Astrocyte of the spinal cord (primary cell): ENCODE measurements around the gene GRN.
"Not testable (repeated sequence)": the region's sequence is repeated elsewhere in the genome, so short reads cannot be mapped to it uniquely, and the experiment has no call there.

Experiments used
- DNase-seq: peaks from one replicate; pipeline ENCODE4 v3.0.0; 2011; ENCODE audit warnings: low read depth, low spot score
- H3K4me3 ChIP-seq: 2 replicates; pipeline ENCODE4 v1.5.1; 2011; ENCODE audit warnings: low read depth, mild to moderate bottlenecking, low read length, moderate library complexity
- in situ Hi-C: cut with HindIII; loops from 2 replicates; pipeline ENCODE4 v1.10.0; 2017; ENCODE audit warnings: low sequenced_read_pairs
- TF ChIP-seq, protein P1 (sequence below): IDR thresholded peaks from 2 replicates; pipeline ENCODE4 v1.5.1; 2012; ENCODE audit warnings: low read depth, mild to moderate bottlenecking, low read length, inconsistent platforms

The GRN gene

DNA sequence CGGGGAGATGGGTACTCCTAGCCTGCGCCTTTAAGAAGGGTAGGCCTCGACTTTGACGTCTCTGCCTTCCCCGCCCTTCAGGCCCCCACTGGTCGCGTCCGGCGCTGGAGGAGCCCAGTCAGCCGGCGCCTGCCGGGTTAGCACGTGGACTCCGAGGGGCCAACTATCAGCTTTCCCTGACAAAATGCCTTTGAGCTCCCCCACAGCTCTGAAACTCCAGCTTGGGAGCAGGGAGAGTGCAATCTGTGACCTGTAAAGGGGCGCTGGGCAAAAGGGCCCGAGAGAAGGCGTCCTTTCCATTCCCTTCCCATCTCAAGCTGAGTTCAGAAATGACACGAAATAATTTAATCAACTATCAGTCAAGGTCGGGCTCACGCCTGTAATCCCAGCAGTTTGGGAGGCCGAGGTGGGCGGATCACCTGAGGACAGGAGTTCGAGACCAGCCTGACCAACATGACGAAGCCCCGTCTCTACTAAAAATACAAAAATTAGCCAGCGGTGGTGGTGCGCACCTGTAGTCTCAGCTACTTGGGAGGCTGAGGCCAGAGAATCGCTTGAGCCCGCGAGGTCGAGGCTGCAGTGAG is 18.1 kb upstream of the GRN start:
- peak; percentile 98 for DNase-seq
- in situ Hi-C loops = no loop called here
- no peak overlapping the region for H3K4me3 ChIP-seq
- TF ChIP-seq, protein P1, sequence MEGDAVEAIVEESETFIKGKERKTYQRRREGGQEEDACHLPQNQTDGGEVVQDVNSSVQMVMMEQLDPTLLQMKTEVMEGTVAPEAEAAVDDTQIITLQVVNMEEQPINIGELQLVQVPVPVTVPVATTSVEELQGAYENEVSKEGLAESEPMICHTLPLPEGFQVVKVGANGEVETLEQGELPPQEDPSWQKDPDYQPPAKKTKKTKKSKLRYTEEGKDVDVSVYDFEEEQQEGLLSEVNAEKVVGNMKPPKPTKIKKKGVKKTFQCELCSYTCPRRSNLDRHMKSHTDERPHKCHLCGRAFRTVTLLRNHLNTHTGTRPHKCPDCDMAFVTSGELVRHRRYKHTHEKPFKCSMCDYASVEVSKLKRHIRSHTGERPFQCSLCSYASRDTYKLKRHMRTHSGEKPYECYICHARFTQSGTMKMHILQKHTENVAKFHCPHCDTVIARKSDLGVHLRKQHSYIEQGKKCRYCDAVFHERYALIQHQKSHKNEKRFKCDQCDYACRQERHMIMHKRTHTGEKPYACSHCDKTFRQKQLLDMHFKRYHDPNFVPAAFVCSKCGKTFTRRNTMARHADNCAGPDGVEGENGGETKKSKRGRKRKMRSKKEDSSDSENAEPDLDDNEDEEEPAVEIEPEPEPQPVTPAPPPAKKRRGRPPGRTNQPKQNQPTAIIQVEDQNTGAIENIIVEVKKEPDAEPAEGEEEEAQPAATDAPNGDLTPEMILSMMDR = no peak

DNA sequence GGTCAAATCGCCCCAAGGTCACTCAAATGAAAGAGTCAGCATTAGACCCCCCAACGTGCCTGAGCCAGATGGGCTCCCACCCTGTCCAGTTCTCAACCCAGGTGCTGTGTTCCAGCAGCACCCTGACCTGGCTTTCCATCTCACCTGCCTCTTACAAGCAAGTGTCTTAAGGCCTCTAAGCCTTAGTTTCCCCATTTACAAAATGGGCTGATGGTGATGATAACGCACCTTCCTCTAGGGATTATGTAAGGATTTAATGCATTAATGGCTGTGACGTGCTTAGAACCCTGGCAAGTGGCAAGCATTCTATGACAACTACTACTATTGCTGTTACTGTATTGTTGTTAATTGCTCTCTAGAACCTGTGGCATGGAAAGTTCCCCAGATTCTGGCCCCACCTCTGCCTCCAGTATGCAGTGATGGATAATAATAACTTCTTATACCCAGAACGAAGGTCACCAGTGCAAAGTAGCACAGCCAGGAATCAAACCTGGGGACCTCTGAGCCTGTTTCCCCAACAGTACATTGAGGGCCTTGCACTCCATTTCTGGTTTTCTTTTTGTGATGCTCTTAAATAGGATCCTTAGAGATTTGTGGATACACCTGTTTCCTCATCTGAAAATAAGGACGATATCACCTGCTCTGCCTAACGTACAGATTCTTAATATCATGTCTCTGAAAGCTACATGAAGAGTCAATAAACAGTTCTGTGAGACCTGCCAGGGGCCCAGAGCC is 17.2 kb upstream of the GRN start:
- TF ChIP-seq, protein P1 = no peak
- DNase-seq = no peak
- no peak overlapping the region for H3K4me3 ChIP-seq
- in situ Hi-C loops = no loop called here

- DNase-seq, in situ Hi-C loops, H3K4me3 ChIP-seq: not testable (repeated sequence)
These were observed 15.6 kb upstream of the GRN start for GRCh38 chr17:44329516-44329915.

- H3K4me3 ChIP-seq, DNase-seq, in situ Hi-C loops: not testable (repeated sequence)
These were observed 14.8 kb upstream of the GRN start for GRCh38 chr17:44330263-44330662.

DNA sequence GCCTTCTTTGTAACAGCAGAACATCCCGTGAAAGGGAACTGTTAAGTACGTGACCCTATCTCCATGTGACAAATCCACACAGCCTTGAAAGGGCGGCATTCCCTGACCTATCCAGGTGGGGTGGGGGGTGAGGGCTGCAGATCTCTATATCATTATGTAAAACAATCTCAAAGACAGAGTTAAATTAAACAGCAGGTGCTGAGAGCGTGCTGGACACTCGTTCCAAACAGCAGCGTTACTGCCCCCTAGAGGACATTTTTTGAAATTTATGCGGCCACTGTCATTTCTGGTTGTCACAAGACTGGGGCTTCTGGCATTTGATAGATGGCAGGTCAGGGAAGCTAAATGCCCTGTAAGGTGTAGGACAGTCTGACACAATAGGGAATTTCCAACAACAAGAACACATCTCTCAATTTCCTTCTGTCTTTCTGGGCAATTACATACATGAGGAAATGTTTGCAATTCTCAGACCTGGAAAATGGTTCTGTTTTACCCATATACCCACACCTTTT is 13.8 kb upstream of the GRN start:
- DNase-seq = peak; percentile 67
- H3K4me3 ChIP-seq = no peak overlapping the region
- in situ Hi-C loops = no loop called here
- TF ChIP-seq, protein P1 = peak; percentile 70

GRCh38 chr17:44333371-44333770 is 11.7 kb upstream of the GRN start:
- H3K4me3 ChIP-seq = no peak overlapping the region
- in situ Hi-C loops = no loop called here
- TF ChIP-seq, protein P1 = no peak
- DNase-seq = no peak

GRCh38 chr17:44334315-44334714 is 10.8 kb upstream of the GRN start:
- TF ChIP-seq, protein P1 = no peak
- no peak for DNase-seq
- no peak overlapping the region for H3K4me3 ChIP-seq
- in situ Hi-C loops = no loop called here
